ENCODE measurements around the gene ZNF565. TPM values are rescaled to one million over a fixed set of nuclear protein-coding genes. Genes with fewer than 3 reads are reported as not detected.
A peak's percentile ranks its signal among the peaks of the same experiment; 100 is the strongest.

The ZNF565 gene
- total RNA-seq, 2 donors from 2014 or later = 1.6 to 2.7 TPM

- peaks cover 2% of the 10 kb centered on the region for H3K4me1 Mint-ChIP-seq
- no peak for DNase-seq
- H3K4me3 Mint-ChIP-seq = peak overlapping the region; percentile 75
- no peak overlapping the region for H3K4me3 ChIP-seq (ENCODE audit: low read length)
- H3K27me3 Mint-ChIP-seq (ENCODE audit: insufficient read depth) = peaks cover 8% of the 10 kb centered on the region
- H3K4me1 ChIP-seq (ENCODE audit: control insufficient read depth, insufficient read depth, low read length) = no peaks in the 10 kb centered on the region
- no peak overlapping the region for H3K27ac ChIP-seq (ENCODE audit: low read depth, low read length)
- H3K27me3 ChIP-seq (ENCODE audit: control insufficient read depth, insufficient read depth, low read length, poor library complexity, severe bottlenecking) = no peaks in the 10 kb centered on the region
- TF ChIP-seq CTCF (conservative IDR thresholded peaks at IDR 0.05) = no peak
- H3K36me3 Mint-ChIP-seq (ENCODE audit: low read depth) = peaks cover 22% of the 10 kb centered on the region
- no peak overlapping the region for H3K27ac Mint-ChIP-seq
- H3K9ac ChIP-seq (ENCODE audit: extremely low read depth, low read length, poor library complexity, severe bottlenecking) = no peak overlapping the region
- peaks cover 16% of the 10 kb centered on the region for H3K9me3 Mint-ChIP-seq
- H3K36me3 ChIP-seq (ENCODE audit: control insufficient read depth, insufficient read depth, low read length) = peaks cover 3% of the 10 kb centered on the region
- no peaks in the 10 kb centered on the region for H3K9me3 ChIP-seq (ENCODE audit: control insufficient read depth, low read length)
- WGBS, 2 experiments (ENCODE audit: insufficient coverage in 1 of 2, insufficient read length in 1 of 2) = 95 to 97% methylated on average over 10 to 15 of the region's 15 CpGs
Observed at GRCh38 chr19:36256064-36256463, 41.6 kb upstream of the ZNF565 start.

DNA sequence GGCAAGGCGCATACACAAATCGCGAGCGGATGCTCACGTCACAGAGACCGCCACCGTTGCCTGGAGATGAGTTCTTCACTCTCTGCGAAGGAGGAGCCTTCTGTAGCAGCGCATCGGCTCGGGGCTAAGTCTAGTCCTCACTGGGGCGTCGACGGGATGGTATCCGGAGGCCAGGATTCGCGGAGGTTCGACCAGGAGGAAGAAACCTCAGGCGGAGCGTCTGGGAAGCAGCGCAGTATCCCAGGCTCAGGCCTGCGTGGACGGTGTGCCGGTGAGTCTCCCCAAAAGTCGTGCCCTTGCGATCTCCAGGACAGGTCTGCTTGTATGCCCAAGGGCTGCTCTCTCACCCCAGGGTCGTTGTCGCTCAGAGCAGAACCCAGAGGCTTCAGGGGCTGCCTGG, 40.9 kb upstream of the ZNF565 start:
- no peak for TF ChIP-seq CTCF (conservative IDR thresholded peaks at IDR 0.05)
- 94 to 96% methylated on average over 28 of the region's 28 CpGs for WGBS, 2 experiments (ENCODE audit: insufficient coverage in 1 of 2, insufficient read length in 1 of 2)
- no peak overlapping the region for H3K4me3 Mint-ChIP-seq
- peaks cover 16% of the 10 kb centered on the region for H3K9me3 Mint-ChIP-seq
- Histone ChIP-seq H3K9ac (ENCODE audit: extremely low read depth, low read length, poor library complexity, severe bottlenecking) (no peak overlapping the region), H3K4me3 (ENCODE audit: low read length) (no peak overlapping the region), H3K36me3 (ENCODE audit: control insufficient read depth, insufficient read depth, low read length) (peaks cover 3% of the 10 kb centered on the region), H3K9me3 (ENCODE audit: control insufficient read depth, low read length) (no peaks in the 10 kb centered on the region), H3K4me1 (ENCODE audit: control insufficient read depth, insufficient read depth, low read length) (no peaks in the 10 kb centered on the region), H3K27ac (ENCODE audit: low read depth, low read length) (no peak overlapping the region), H3K27me3 (ENCODE audit: control insufficient read depth, insufficient read depth, low read length, poor library complexity, severe bottlenecking) (no peaks in the 10 kb centered on the region)
- DNase-seq = no peak
- H3K4me1 Mint-ChIP-seq = peaks cover 2% of the 10 kb centered on the region
- H3K27ac Mint-ChIP-seq = no peak overlapping the region
- H3K36me3 Mint-ChIP-seq (ENCODE audit: low read depth) = peaks cover 22% of the 10 kb centered on the region
- peaks cover 8% of the 10 kb centered on the region for H3K27me3 Mint-ChIP-seq (ENCODE audit: insufficient read depth)

DNA sequence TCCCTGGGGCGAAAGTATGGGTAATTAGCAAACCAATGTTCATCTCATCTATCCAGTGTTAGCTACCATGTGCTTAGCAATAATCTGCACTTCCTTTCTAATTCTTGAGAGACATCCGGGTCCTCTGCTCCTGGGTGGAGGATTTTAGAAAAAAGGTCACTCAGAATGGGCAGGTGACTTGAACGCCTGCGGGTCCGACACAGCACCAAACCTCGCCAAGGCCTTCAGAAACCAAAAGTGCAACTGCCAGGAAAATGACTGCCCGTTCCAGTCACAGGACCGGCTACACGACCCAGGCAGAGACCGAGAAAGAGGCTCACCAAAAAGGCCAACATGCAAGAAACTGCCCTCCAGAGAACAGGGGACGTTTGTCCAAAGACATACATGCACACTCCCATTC, 40.4 kb upstream of the ZNF565 start:
- no peak overlapping the region for H3K4me3 Mint-ChIP-seq
- peaks cover 16% of the 10 kb centered on the region for H3K9me3 Mint-ChIP-seq
- H3K4me1 ChIP-seq (ENCODE audit: control insufficient read depth, insufficient read depth, low read length) = no peaks in the 10 kb centered on the region
- peaks cover 22% of the 10 kb centered on the region for H3K36me3 Mint-ChIP-seq (ENCODE audit: low read depth)
- peaks cover 2% of the 10 kb centered on the region for H3K4me1 Mint-ChIP-seq
- H3K4me3 ChIP-seq (ENCODE audit: low read length) = no peak overlapping the region
- no peaks in the 10 kb centered on the region for H3K27me3 ChIP-seq (ENCODE audit: control insufficient read depth, insufficient read depth, low read length, poor library complexity, severe bottlenecking)
- H3K27ac ChIP-seq (ENCODE audit: low read depth, low read length) = no peak overlapping the region
- no peak overlapping the region for H3K27ac Mint-ChIP-seq
- 92 to 98% methylated on average over 6 to 11 of the region's 11 CpGs for WGBS, 2 experiments (ENCODE audit: insufficient coverage in 1 of 2, insufficient read length in 1 of 2)
- H3K9me3 ChIP-seq (ENCODE audit: control insufficient read depth, low read length) = no peaks in the 10 kb centered on the region
- H3K27me3 Mint-ChIP-seq (ENCODE audit: insufficient read depth) = peaks cover 8% of the 10 kb centered on the region
- no peak for DNase-seq
- TF ChIP-seq CTCF (conservative IDR thresholded peaks at IDR 0.05) = no peak
- no peak overlapping the region for H3K9ac ChIP-seq (ENCODE audit: extremely low read depth, low read length, poor library complexity, severe bottlenecking)
- peaks cover 3% of the 10 kb centered on the region for H3K36me3 ChIP-seq (ENCODE audit: control insufficient read depth, insufficient read depth, low read length)
